ENCODE measurements around the gene CACNA1C.

Gene CACNA1C

DNA sequence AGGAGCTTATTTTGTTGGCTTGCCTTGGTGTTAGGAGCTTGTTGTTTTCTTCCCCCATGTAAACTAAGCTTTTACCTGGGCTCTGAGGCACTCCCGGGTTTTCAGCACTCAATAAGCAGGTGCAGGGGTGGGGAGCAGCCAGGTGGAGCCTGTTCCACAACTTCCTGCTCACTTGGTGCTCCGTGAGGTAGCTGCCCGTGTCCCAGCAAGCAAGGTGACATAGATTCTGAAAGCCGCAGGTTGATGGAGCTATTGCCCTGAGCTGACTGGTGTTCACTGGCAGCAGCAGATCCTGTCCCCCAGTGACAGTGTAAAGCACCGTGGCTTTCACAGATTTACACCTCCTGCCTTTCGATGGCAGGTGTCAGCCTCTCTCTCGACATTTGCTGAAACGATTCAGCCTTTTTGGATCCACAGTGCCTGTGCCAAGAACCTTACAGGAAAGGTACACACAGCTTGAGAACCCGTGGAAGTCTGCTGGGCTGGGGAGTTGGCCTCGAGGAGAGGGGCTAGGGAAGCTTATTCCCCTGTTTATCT is 446.2 kb downstream of the CACNA1C start:
- no peak for DNase-seq

- no peak for DNase-seq
Observed at GRCh38 chr12:2501464-2502191, 448.8 kb downstream of the CACNA1C start.

- no peak for DNase-seq
Observed at GRCh38 chr12:2503036-2503435, 450.2 kb downstream of the CACNA1C start.

GRCh38 chr12:2503762-2504161 is 451.0 kb downstream of the CACNA1C start:
- peak; percentile 10 for DNase-seq

DNA sequence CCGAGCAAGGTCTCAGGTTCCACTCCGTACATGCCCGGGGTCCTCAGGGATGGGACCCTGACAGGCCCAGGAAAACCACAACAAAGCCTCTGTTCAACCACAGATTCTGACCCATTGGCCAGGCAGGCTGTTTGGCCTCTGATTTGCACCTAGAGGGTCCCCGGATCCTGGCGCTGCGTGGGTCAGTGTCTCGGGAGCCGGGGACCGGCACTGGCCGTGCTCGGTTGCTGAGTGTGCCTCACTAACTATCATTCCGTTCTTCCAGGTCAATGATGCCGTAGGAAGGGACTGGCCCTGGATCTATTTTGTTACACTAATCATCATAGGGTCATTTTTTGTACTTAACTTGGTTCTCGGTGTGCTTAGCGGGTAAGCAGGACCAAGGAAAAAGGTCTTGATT is 451.8 kb downstream of the CACNA1C start:
- DNase-seq, result no peak

DNA sequence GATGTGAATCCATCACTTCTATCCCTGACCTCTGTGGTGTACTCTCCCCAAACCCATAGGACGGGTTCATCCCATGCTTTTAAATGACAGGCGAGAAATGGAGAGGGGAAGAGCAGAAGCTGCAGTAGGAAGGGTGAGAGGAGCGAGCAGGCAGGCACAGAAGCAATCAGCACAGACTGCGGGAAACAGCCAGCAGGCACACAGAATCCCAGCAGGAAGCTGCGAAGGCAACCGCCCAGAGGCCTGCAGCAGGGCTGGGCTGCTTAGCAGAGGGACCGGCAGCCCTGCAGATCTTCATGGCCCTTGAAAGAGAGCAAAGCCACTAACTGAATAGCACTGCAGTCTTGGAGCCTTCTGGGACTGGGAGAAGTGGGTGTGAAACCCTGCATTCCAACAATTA is 455.0 kb downstream of the CACNA1C start:
- no peak for DNase-seq

DNA sequence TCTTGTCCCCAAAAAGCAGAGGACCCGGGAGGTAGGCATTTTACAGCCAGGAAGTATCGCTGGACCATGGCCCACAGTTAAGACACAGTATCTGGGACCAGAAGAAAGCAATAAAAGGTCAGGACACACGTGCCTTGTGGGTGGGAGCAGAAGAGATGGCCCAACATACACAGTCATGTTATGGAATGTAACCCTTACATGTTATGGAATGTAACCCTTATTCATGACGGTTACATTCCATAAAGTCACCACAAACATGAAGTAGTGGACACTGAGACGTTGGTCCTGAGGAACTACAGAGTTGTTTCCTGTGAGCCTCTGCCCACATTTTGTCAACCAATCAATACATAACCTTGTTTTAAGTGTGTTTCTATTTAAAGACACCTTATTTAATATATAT is 456.4 kb downstream of the CACNA1C start:
- DNase-seq, result no peak

GRCh38 chr12:2510045-2510444 is 457.3 kb downstream of the CACNA1C start:
- no peak for DNase-seq

DNA sequence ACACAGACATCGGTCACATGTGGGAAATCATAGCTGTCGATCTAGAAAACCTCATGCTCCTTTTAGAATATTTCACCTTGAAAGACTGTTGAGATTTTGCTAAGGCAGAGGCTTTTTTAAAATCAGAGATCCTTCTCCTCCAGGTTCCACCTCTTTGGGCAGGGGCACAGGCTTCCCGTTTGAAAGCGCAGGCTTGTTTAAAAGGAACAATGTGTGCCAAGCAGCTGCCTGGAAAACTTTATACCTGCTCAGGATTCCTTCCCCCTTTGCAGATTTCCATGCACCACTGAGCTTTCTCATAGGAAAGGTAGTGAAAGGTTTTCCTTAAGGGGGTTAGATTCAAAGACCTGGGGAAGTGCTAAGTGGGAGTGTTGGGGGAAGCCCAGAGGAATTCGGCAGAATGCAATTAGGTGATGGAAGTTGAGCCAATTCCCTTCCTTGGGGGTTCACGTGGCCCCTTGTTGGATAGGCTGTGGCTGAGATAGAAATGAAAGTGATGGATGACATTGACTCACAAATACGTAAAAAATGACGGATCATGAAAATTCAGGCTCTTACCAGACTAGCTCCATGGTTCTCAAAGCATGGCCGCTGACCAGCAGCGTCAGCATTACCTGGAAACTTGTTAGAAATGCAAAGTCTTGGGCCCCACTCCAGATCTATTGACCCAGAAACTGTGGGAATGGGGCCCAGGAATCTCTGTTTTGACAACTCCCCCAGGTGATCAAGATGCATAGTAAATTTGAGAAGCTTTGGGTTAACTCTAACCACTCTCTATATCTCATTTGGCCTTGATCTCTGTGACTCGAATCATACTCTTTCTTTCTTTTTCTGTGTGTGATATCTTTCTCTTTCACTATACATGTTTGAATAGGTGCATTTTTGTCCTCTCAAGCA is 460.6 kb downstream of the CACNA1C start:
- DNase-seq, result no peak

DNA sequence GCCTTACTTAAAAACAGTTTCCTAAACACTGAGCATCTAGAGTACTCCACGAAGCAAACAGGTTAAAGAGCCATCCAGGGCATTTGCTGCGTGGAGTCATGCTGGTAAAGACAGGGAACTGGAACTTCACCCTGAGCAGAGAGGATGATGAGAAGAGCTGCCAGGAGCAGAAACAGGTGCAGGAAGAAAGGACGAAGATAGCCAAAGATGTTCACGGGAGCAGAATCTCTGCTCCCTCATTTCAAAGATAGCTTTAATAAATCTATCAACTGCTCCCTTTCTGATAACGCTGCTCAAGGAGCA is 461.2 kb downstream of the CACNA1C start:
- DNase-seq, result no peak

GRCh38 chr12:2520722-2521246 is 468.0 kb downstream of the CACNA1C start:
- DNase-seq, result no peak

DNA sequence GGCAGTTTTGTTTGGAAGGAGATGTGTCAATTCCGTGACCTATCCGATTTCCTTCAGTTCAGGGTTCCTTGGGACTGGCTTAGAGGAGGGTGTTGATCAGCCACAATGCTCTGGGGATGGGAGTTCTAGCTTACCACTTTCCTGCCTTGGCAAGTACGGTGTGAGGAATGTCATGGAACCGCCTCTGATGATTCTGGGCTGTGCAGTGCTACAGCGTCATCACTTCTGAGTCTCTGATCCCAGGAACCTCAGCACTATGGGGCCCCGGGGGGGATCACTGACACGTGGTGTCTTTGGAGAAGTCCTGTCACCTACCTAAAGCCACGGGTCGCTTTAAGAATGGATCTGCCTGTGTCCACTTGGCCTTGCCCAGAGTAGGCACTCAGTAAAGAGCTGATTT is 470.5 kb downstream of the CACNA1C start:
- no peak for DNase-seq

DNA sequence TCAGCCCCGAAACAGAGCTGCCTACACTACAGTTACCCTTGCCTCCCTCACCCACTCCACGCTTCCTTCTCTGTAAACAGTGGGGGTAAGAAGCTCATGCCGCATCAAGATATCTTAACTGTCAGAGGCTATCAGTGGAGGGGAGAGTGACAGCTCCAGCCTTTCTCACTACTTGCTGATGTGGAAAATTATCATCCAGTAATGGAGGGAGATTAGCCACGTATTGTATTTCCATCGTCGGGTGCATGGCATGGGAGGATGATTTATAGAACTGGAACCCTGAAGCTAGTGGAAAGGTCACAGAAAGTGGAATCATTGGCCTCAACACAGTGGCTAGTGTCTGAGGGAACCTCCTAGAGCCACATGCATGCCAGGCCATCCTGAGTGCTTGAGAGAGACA is 471.1 kb downstream of the CACNA1C start:
- DNase-seq, result no peak

GRCh38 chr12:2526371-2526770 is 473.6 kb downstream of the CACNA1C start:
- DNase-seq, result no peak

DNA sequence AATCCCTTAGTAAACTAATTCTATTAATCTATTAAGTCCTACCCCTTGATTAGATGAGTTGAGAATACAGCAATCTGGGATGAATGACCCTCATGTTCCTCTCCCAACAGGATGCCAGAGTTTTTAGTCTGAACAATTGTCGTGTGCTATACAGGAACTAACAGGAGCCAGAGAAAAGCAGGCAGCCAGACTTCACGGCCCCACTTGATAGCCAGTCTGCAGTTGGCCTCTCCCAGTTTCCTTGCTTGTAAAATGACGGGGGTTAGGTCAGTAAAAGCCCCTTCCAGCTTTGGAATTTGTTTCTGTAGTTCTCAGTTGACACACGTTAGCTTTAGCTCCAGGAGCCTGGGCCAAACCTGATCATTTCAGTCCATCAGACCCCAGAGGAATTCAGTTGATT is 475.2 kb downstream of the CACNA1C start:
- no peak for DNase-seq

DNA sequence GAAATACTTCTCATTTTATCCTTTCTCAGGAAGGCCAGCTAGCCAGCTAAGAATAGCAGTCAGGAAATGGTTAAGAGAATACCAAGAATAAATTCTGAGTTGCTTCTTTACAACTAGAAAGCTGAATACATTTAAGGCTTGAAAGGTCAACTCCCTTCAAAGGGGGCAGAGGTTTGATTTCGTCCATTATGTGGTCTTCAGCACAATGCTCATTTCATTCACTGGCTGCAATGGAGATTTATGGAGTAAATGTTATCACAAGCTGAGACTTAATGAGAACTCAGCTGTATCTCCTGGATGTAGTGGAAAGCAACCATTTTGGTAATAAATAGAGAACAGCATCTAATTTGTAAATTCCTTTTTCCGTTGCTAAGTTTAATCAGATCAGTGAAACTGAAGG is 477.0 kb downstream of the CACNA1C start:
- DNase-seq, result no peak

DNA sequence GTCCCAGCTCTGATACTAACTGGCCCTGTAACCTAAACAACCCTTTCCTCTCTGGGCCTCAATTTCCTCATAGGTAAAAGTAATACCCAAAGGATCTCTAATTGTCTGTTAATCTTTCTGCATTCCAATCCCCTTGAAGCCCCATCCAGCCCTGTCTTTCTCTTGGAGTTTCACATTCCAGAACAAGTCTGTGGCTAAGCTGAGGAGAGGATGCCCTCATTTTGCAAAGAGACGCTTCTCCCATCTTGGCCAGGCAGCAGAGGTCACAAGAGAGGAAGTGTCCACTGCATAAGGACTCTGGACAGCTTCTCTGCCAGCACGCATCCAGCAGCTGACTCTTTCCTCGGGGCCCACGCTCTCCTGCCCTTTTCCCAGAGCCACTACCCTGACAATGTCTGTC is 478.6 kb downstream of the CACNA1C start:
- DNase-seq, result no peak

DNA sequence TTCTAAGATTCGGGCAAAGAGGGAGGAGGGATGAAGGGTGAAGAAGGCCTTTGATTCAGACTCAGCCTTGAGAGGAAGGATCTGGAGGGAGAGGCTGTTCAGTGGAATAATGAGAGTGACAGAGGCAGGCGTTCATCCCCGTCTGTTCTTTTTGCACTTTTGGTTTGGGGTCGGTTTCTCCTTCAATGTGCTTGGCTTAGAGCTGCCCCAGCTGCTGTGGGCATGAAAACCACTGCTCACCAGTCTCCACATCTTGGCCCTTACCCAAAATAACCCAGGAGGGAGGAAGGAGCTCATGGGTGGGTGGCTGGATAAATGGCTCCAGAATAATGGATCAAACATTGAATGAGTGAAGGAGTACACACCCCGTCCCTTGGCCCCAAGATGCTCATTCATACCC is 480.2 kb downstream of the CACNA1C start:
- DNase-seq, result no peak

GRCh38 chr12:2535583-2536204 is 482.9 kb downstream of the CACNA1C start:
- no peak for DNase-seq

DNA sequence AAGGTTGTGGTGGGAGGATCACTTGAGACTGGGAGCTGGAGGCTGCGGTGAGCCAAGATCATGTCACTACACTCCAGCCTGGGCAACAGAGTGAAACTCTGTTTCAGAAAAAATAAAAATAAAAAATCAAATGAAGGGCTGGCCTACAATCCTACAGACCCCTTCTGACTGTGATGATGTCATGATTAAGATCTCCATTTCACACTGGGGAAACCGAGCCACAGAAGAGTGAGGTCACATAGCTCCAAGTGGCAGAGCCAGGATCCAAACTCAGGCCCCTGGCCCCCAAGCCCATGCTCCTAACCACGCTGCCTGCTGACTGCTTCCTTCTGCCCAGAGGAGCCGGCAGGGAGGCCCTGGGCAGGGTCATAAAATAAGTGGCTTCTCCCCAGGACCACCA is 483.9 kb downstream of the CACNA1C start:
- no peak for DNase-seq

GRCh38 chr12:2537868-2538541 is 485.2 kb downstream of the CACNA1C start:
- DNase-seq, result no peak

- DNase-seq, result no peak
Observed at GRCh38 chr12:2539938-2540337, 487.2 kb downstream of the CACNA1C start.

- no peak for DNase-seq
Observed at GRCh38 chr12:2540535-2540941, 487.8 kb downstream of the CACNA1C start.

Data from RPMI8226 (cell line).